Activated naive CD4-positive, alpha-beta T cell treated with anti-CD3 and anti-CD28 coated beads for 36 hours (primary cell): Measurements from ENCODE around the gene MUC15. TPM values are rescaled to one million over a fixed set of nuclear protein-coding genes. Genes with fewer than 3 reads are reported as not detected.
"Not testable (repeated sequence)": the region's sequence is repeated elsewhere in the genome, so short reads cannot be mapped to it uniquely, and the experiment has no call there.

ENCODE experiments used
- CTCF ChIA-PET: fragments of 350-600 bp; sonication (Branson Sonifier 250); formaldehyde crosslinking; loops from one replicate; lab custom pipeline; 2021; ENCODE audit warnings: antibody characterized with exemption; lab: Charles Lee
- DNase-seq: peaks from one replicate; pipeline ENCODE4 v3.0.0-alpha.2; 2020
- H3K27ac Mint-ChIP-seq: one replicate; pipeline ENCODE4 v1.8.0; 2021; ENCODE audit warnings: mild to moderate bottlenecking, mixed read lengths
- H3K27me3 Mint-ChIP-seq: one replicate; pipeline ENCODE4 v1.8.0; 2021; ENCODE audit warnings: low read depth, mixed read lengths
- H3K36me3 Mint-ChIP-seq: one replicate; pipeline ENCODE4 v1.8.0; 2021; ENCODE audit warnings: low read depth, mixed read lengths
- H3K4me1 Mint-ChIP-seq: one replicate; pipeline ENCODE4 v1.8.0; 2021; ENCODE audit warnings: low read depth, mixed read lengths
- H3K4me3 Mint-ChIP-seq: one replicate; pipeline ENCODE4 v1.8.0; 2021; ENCODE audit warnings: mild to moderate bottlenecking, moderate library complexity, mixed read lengths
- H3K9me3 Mint-ChIP-seq: one replicate; pipeline ENCODE4 v1.8.0; 2021; ENCODE audit warnings: mixed read lengths
- intact Hi-C: fragments of 100-400 bp; cut with micrococcal nuclease; formaldehyde crosslinking; loops from one replicate; pipeline ENCODE4 v1.15.1; 2023
- total RNA-seq, 2 experiments: library from RNA; stranded (reverse); gene quantifications; one replicate each; pipeline ENCODE4 v1.2.3, GENCODE V29; 2021

Gene MUC15
- total RNA-seq, 2 experiments from 2014 or later, result not detected

DNA sequence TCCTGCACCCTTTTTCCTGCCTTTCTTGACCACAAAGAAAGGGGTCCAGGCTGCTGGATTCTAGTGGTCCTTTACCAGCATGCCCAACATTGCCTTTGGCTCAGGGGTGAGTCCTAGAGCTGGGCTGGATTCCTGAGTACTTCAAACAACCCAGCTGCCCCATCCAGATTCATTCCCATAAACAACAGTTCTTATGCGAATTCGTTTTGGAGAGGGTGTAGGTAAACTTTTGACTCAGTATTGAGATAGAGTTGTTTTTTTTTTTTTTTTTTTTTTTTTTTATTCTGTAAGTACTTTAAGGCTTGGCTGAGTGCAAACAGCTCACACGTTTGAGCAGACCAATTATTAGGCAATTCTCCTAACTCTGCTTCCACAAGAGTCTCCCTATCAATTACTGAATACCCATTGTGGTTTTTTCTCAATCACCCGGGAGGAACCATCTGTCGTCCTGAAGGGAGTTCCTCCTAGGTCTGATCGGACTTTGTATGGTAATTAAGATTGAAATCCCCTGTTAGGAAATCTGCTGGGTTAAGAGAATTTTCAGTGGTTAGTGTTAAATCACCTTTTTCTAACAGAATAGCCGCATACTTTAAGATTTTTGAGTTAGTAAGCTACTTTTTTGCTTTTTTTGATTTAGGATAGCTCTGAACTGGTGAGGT lies 23.3 kb upstream of the MUC15 start:
- H3K27ac Mint-ChIP-seq, H3K4me3 Mint-ChIP-seq, H3K36me3 Mint-ChIP-seq, CTCF ChIA-PET, H3K4me1 Mint-ChIP-seq, H3K27me3 Mint-ChIP-seq, DNase-seq, intact Hi-C loops, H3K9me3 Mint-ChIP-seq: not testable (repeated sequence)

DNA sequence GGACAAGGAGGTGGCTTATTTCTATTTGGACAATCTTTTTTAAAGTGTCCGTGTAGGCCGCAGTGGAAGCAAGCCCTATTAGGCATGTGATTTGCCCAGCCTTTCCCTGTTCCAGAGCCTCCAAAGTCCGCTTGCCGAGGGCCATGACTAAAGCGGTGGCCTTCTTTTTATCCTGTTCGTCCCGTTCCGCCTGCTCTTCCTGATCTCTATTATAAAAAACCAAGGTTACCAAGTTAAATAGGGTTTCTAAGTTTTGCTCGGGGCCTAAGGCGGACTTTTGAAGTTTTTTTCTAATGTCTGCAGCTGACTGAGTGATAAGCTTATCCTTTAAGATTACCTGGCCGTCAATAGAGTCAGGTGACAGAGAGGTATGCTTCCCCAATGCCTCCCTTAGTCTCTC lies 21.6 kb upstream of the MUC15 start:
- no peak for DNase-seq
- Mint-ChIP-seq H3K9me3 (peaks cover 3% of the 10 kb centered on the region), H3K4me3 (no peak overlapping the region), H3K27ac (no peak overlapping the region), H3K36me3 (no peaks in the 10 kb centered on the region), H3K27me3 (no peaks in the 10 kb centered on the region), H3K4me1 (no peaks in the 10 kb centered on the region)
- CTCF ChIA-PET, result no interaction called here
- intact Hi-C loops, result no loop called here

DNA sequence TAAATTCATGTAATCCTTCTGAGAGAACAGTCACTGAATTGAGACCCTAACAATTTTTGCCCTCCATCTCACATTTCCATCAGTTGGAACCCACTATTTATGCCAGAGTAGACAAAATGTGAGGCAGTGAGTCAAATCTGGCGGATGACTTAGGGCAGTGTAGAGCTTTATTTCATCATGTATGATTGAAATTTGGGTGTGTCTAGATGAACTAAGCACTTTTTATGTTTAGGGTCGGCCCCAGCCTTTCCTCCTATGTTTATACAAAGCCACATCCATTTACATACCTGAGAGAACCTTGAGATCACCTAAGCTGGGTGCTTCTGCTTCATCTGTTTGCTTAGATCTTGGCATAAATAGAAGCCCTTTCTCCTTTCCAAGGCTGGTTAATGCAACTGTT lies 15.0 kb upstream of the MUC15 start:
- Mint-ChIP-seq H3K27me3 (no peaks in the 10 kb centered on the region), H3K4me1 (no peaks in the 10 kb centered on the region), H3K36me3 (no peaks in the 10 kb centered on the region), H3K27ac (no peak overlapping the region), H3K4me3 (no peak overlapping the region), H3K9me3 (peaks cover 3% of the 10 kb centered on the region)
- DNase-seq, result no peak
- CTCF ChIA-PET, result no interaction called here
- intact Hi-C loops, result no loop called here

DNA sequence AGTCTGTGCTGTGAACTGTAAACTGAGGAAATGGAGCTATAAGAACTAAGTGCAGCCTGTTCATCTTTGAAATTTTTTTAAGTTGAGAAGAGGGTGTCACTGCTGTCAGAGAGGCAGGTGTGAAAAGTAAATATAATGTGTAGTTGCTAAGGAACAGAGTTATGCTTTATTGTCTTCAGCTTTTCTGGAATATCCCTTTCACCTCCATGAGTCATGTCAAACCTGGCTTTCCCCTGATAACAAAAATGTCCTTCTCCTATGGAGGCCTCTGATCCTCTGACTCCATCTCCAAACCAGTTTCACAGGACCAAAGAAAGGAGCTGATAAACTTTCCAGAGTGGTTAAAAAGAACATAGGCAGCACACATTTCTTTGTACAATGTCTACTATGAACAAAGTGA lies 12.8 kb upstream of the MUC15 start:
- DNase-seq, result no peak
- Mint-ChIP-seq H3K4me3 (no peak overlapping the region), H3K27me3 (no peaks in the 10 kb centered on the region), H3K27ac (no peak overlapping the region), H3K4me1 (no peaks in the 10 kb centered on the region), H3K36me3 (no peaks in the 10 kb centered on the region), H3K9me3 (peaks cover 3% of the 10 kb centered on the region)
- CTCF ChIA-PET, result no interaction called here
- intact Hi-C loops, result no loop called here

DNA sequence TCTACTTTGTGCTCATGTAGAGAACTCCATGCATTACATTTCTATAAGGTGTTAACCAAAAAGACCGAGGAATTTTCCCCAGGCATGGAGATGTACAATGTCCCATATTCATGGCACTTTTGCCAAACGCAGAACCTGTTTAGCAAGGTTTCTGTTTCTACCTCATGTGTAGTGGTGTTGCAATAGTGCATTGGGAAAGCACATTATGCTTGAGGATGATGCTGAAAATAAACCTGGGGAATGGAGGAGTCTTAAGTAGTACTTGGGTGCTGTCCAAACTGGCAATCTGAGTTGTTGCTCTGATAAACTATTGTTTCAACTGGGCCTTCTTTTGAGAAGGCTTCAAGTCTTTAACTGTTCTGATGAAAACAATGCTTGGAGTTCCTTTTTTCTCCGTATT lies 11.5 kb upstream of the MUC15 start:
- H3K27ac Mint-ChIP-seq, result no peak overlapping the region
- CTCF ChIA-PET, result no interaction called here
- no peaks in the 10 kb centered on the region for H3K36me3 Mint-ChIP-seq
- no peaks in the 10 kb centered on the region for H3K4me1 Mint-ChIP-seq
- no peak overlapping the region for H3K4me3 Mint-ChIP-seq
- no peak for DNase-seq
- intact Hi-C loops, result no loop called here
- H3K9me3 Mint-ChIP-seq, result peaks cover 3% of the 10 kb centered on the region
- H3K27me3 Mint-ChIP-seq, result no peaks in the 10 kb centered on the region

DNA sequence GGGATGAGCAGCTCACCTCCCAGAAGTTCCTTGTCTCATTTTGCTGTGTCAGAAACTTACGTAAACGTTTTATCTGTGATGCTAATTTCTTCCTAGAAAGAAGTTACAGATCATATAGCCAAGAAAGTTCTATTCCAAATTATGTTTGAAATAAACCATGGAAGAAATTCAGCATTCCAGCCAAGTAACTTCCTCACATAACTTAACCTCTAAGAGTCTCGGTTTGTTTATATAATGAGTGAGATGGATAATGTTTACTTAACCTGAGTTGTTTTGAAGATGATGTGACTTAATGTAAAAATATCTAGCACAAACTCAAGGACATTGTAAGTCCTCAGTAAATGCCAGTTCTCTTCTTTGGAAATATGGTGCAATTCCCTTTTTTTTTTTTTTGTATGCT lies 8.9 kb upstream of the MUC15 start:
- no peak overlapping the region for H3K4me3 Mint-ChIP-seq
- no peak overlapping the region for H3K27ac Mint-ChIP-seq
- no peak for DNase-seq
- CTCF ChIA-PET, result no interaction called here
- H3K9me3 Mint-ChIP-seq, result no peaks in the 10 kb centered on the region
- intact Hi-C loops, result no loop called here
- no peaks in the 10 kb centered on the region for H3K36me3 Mint-ChIP-seq
- H3K4me1 Mint-ChIP-seq, result no peaks in the 10 kb centered on the region
- H3K27me3 Mint-ChIP-seq, result no peaks in the 10 kb centered on the region

DNA sequence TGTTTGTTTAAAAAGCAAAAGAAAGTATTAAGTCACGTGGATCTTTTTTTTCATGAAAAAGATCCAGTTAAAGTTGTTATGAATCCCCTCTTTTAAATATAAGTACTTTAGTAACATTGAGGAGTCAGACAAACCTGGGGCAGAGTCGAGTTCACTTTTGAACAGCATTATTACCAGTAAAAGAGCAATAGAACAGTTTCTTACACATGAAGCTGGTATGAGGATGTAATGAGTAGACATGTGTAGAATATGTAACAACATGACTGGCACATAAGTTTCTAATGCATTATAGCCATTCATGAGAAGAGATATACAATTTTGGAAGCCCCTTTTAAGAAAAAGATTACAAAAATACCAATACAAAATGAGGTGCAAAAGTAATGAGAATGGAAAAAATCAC lies 7.6 kb upstream of the MUC15 start:
- intact Hi-C loops, result no loop called here
- Mint-ChIP-seq H3K4me1 (no peaks in the 10 kb centered on the region), H3K4me3 (no peak overlapping the region), H3K27me3 (no peaks in the 10 kb centered on the region), H3K9me3 (no peaks in the 10 kb centered on the region), H3K27ac (no peak overlapping the region), H3K36me3 (no peaks in the 10 kb centered on the region)
- CTCF ChIA-PET, result no interaction called here
- no peak for DNase-seq

DNA sequence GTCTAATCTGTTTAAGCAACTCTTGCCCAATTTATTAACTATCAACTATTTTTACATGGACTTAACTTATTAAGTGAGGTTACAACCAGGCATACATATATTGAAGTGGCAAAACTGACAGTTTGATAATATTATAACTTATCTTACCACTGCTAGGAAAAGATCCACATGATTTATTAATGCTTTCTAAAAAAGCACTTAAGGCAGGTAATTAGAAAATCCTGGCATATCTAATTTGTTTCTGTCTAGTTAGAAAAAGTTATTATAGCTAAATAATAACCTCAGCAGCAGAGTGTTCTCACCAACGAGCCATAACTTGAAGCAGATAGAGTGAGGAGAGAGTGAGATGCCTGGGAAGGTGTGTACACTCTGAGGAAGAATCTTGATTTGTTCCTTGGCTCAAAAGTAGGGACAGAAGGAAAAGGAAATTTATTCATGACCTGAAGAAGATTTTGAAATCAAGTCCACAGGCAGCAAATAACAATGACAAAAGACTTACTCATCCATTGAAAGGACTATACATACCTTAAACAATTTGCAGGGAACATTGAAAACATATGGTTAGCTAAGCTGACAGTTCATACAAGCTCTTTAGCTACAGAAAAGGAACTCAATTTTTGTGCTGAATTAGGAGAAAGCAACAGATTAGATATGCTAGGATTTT lies 7.1 kb upstream of the MUC15 start:
- intact Hi-C loops, result no loop called here
- Mint-ChIP-seq H3K9me3 (no peaks in the 10 kb centered on the region), H3K27ac (no peak overlapping the region), H3K4me3 (no peak overlapping the region), H3K27me3 (no peaks in the 10 kb centered on the region), H3K36me3 (no peaks in the 10 kb centered on the region), H3K4me1 (no peaks in the 10 kb centered on the region)
- CTCF ChIA-PET, result no interaction called here
- no peak for DNase-seq

DNA sequence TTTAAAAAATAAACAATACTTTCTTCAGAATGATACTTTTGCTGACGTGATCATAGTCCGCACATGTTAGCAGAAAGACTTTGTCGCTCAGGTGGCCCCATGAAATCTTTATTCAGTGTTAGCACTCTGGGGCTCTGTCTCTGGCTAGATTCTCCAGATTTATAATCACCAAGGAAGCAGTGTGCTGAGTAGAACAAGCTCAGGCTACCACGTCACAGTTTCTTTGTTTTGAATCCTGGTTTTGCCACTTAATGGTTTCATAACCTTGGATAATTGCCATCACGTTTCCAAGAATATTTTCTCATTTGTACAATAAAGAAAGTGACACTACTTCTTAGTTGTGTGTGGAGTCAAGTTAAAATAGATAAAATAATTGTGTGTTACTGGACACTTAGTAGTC lies 3.9 kb upstream of the MUC15 start:
- CTCF ChIA-PET, result no interaction called here
- no peak overlapping the region for H3K4me3 Mint-ChIP-seq

DNA sequence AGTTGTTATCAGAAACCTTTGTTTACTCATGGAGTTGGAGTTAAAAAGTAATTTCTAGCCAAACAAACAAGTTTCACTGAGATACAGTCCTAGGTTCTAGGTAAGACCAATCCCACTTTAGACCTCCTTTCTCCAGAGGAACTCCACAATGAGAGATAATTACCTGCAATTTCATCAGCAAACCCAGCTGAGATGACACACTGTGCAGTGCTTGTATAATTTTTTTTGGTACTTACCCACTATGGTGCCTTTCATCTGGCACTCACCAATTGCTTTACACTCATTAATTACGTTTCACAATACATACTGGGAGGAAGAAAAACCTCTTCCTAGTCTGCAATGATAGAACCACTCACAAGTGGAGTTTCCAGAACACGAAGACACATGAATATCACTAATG lies 1.8 kb upstream of the MUC15 start:
- no peaks in the 10 kb centered on the region for H3K9me3 Mint-ChIP-seq
- CTCF ChIA-PET, result no interaction called here
- H3K27me3 Mint-ChIP-seq, result no peaks in the 10 kb centered on the region

More for the DNA sequence above, 3.9 kb upstream of the MUC15 start:
- Mint-ChIP-seq H3K4me1 (no peaks in the 10 kb centered on the region), H3K36me3 (no peaks in the 10 kb centered on the region), H3K27me3 (no peaks in the 10 kb centered on the region), H3K9me3 (no peaks in the 10 kb centered on the region), H3K27ac (no peak overlapping the region)
- no peak for DNase-seq
- intact Hi-C loops, result no loop called here

DNA sequence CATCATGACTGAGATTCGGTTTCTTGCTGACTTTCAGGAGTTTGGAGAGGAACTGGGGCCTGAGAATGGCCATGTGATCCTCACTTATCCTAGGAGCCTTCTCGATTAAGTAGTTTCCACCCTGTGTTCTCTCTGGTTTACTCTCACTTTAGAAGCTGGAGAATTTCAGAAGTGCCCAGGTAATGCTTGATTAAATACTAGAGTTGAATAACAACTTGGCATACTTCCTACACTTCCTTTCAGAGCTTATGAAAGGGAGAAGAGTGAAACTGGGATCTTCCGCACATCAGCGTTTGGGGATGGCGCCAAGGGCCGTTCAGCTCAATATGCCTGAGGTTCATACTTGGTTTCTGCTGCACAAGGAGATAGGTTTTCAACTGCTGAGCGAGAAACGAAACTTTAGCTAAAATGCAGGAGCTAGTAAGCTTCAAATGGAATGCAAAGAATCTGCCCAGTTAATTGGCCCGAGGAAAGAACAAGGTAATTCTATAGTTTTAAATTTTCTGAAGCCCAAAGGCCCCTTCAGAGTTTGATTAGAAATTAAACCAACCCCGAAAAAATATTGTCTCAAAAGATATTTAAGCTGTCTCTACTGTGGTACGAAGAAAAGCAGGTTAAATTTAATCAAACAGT lies 823 bp upstream of the MUC15 start:
- H3K36me3 Mint-ChIP-seq, result no peaks in the 10 kb centered on the region
- no peaks in the 10 kb centered on the region for H3K4me1 Mint-ChIP-seq
- H3K27me3 Mint-ChIP-seq, result no peaks in the 10 kb centered on the region
- CTCF ChIA-PET, result no interaction called here
- intact Hi-C loops, result no loop called here
- H3K9me3 Mint-ChIP-seq, result no peaks in the 10 kb centered on the region
- no peak overlapping the region for H3K27ac Mint-ChIP-seq
- H3K4me3 Mint-ChIP-seq, result no peak overlapping the region
- no peak for DNase-seq

More for the DNA sequence above, 1.8 kb upstream of the MUC15 start:
- Mint-ChIP-seq H3K4me1 (no peaks in the 10 kb centered on the region), H3K36me3 (no peaks in the 10 kb centered on the region), H3K4me3 (no peak overlapping the region), H3K27ac (no peak overlapping the region)
- DNase-seq, result no peak
- intact Hi-C loops, result no loop called here

DNA sequence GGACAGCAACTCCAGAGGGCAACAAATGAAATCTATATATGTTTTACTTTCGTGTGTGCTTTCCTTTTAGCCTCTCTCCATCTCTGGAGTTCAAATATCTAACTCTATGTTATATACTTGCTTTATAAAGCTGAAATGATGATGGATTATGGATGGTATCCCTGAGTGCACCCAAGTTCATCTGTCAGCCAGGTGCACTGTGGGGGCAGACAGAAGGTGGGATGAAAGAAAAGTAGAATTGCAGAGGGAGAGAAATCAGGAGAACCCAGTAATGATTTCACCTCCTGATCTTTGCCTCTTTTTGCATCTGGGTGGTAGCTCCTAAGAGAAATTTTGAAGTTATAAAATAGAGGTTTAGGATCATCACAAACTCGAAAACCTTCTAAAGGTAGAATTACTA lies 2.4 kb downstream of the MUC15 start:
- no peak overlapping the region for H3K4me3 Mint-ChIP-seq
- CTCF ChIA-PET, result no interaction called here
- peaks cover 2% of the 10 kb centered on the region for H3K9me3 Mint-ChIP-seq
- no peak overlapping the region for H3K27ac Mint-ChIP-seq
- no peak for DNase-seq
- no peaks in the 10 kb centered on the region for H3K36me3 Mint-ChIP-seq
- no peaks in the 10 kb centered on the region for H3K27me3 Mint-ChIP-seq
- intact Hi-C loops, result no loop called here
- H3K4me1 Mint-ChIP-seq, result no peaks in the 10 kb centered on the region

DNA sequence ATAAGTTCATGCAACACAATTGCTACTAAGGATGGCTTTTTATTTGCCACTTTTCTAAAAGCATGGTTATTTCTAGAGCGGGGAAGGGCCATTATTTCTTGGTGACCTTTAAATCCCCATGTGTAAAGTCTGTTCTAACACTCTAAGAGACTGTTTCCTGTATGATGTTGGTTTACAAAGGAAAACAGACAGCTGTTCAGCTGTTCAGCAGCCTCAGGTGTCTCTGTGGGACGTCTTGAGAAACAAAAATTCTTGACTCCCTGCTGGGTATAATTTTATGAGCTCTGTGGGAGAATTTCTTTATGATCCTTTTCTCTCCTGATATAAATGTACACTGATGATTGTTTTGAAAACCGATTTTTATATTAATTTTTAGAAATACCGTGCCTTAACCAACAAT lies 13.9 kb downstream of the MUC15 start:
- H3K27ac Mint-ChIP-seq, result no peak overlapping the region
- no peaks in the 10 kb centered on the region for H3K27me3 Mint-ChIP-seq
- peaks cover 5% of the 10 kb centered on the region for H3K9me3 Mint-ChIP-seq
- no peak overlapping the region for H3K4me3 Mint-ChIP-seq
- CTCF ChIA-PET, result no interaction called here
- no peaks in the 10 kb centered on the region for H3K4me1 Mint-ChIP-seq
- H3K36me3 Mint-ChIP-seq, result no peaks in the 10 kb centered on the region
- intact Hi-C loops, result no loop called here
- DNase-seq, result no peak
